ENCODE results near the gene SLC35D3. TPM values are rescaled to one million over a fixed set of nuclear protein-coding genes. Genes with fewer than 3 reads are reported as not detected.

The SLC35D3 gene
- total and polyA plus RNA-seq, 3 experiments from 2014 or later = not detected

DNA sequence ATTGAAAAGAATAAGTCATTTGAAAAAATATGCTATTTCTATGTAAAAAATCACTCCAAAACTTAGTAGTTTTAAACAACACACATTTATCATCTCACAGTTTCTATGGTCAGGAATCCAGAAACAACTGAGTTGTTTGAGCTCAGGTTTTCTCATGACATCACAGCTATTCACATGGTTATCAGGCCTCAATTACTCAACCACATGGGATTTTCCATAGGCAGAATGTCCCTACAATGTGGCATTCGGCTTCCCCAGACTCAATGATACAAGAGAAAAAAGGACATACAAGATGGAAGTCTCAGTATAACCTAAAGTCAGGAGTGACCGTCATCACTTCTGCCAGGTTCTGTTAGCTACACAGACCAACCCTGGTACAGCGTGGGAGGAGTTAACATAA is 3.4 kb upstream of the SLC35D3 start:
- Histone ChIP-seq H3K4me1 (ENCODE audit: insufficient read depth, low read length) (peaks cover 23% of the 10 kb centered on the region), H3K27ac (ENCODE audit: low read depth, low read length) (no peak overlapping the region), H3K27me3 (ENCODE audit: insufficient read depth, low read length, poor library complexity, severe bottlenecking) (peaks cover 17% of the 10 kb centered on the region), H3K4me3 (ENCODE audit: low read length) (no peak overlapping the region), H3K9me3 (ENCODE audit: low read length) (no peaks in the 10 kb centered on the region), H3K36me3 (ENCODE audit: insufficient read depth, low read length) (no peaks in the 10 kb centered on the region)
- Mint-ChIP-seq H3K27ac (no peak overlapping the region), H3K4me3 (no peak overlapping the region), H3K36me3 (peaks cover 12 to 21% (median 16%) of the 10 kb centered on the region in 3 donors), H3K27me3 (peaks cover 21 to 41% of the 10 kb centered on the region in 2 donors), H3K4me1 (peaks cover 17 to 31% (median 19%) of the 10 kb centered on the region in 3 donors), H3K9me3 (no peaks in the 10 kb centered on the region)
- ChIA-PET CTCF (no interaction called here), POLR2A (no interaction called here)
- no peak for DNase-seq

DNA sequence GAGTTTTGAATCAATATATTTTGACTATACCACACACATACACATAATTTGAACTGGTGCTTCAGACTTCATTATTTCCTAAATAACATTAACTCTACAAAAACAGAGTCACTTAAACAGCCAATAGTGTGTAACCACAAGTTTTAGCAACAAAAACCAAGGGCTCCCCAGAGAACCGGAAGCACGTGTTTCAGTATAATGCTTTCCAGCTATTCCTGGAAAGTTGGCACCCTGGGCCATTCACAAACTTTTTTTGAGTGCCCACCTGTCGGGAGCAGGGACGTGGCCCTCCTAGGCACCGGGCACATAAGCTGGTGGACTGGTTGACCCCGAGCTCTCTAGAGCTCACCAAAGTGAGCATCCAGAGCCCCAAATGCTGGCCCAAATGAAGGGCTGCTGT is 1.9 kb upstream of the SLC35D3 start:
- peak overlapping the region; percentile 66 to 94 (median 78) for H3K4me3 Mint-ChIP-seq
- H3K9me3 Mint-ChIP-seq = no peaks in the 10 kb centered on the region
- ChIA-PET CTCF (interaction anchor here (0.6 to 1.1 kb wide), 2 partner anchors 98 to 276 kb away, joined by 3 read pairs; partner anchors contain the start of gene PEX7), POLR2A (interaction anchor here (1.6 kb wide), 1 partner anchor 98 kb away, joined by 3 read pairs; the partner anchor contains the start of gene PEX7)
- H3K4me1 Mint-ChIP-seq = peaks cover 17 to 36% (median 25%) of the 10 kb centered on the region in 3 donors
- H3K27me3 Mint-ChIP-seq = peaks cover 31 to 54% of the 10 kb centered on the region in 2 donors
- H3K36me3 ChIP-seq (ENCODE audit: insufficient read depth, low read length) = no peaks in the 10 kb centered on the region
- H3K27ac Mint-ChIP-seq = no peak overlapping the region
- peaks cover 9 to 14% (median 11%) of the 10 kb centered on the region in 3 donors for H3K36me3 Mint-ChIP-seq
- peaks cover 23% of the 10 kb centered on the region for H3K4me1 ChIP-seq (ENCODE audit: insufficient read depth, low read length)
- H3K27ac ChIP-seq (ENCODE audit: low read depth, low read length) = no peak overlapping the region
- peaks cover 17% of the 10 kb centered on the region for H3K27me3 ChIP-seq (ENCODE audit: insufficient read depth, low read length, poor library complexity, severe bottlenecking)
- no peak overlapping the region for H3K4me3 ChIP-seq (ENCODE audit: low read length)
- DNase-seq = no peak
- no peaks in the 10 kb centered on the region for H3K9me3 ChIP-seq (ENCODE audit: low read length)

DNA sequence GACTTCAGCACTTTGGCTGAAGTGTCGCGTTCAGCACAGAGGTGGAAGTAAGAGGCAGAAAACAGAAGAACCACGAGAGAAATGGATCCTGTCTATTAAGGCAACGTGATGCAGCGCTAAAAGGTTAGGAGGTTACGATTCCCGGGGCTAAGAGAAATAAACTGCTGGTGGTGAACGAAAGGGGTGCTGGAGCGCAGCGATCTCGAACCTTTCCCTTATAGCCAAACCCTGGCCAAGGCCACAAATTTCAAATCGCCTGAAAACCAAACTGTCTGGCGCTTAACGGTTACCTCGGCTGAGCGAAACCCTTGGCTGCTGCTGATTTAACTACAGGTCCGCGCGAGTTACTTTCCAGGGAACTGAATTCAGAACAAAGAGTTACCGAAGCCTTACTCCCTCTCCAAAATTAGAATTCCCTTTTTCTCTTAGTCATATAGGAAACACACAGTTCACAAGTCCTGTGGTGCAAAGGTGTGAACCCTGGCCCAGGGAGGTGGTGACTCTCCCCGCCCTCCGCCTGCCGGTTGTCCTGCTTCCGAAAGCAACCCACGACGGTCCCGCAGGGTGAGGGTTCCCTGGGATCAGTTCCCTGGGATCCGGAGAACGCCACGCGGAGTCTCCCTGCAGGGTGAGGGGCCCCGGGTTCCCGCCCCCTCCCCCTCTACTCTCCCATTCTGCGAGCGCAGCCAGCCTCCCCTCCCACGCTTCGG is 1.3 kb upstream of the SLC35D3 start:
- Mint-ChIP-seq H3K4me3 (peak overlapping the region; percentile 66 to 94 (median 78)), H3K36me3 (peaks cover 5 to 8% (median 5%) of the 10 kb centered on the region in 3 donors), H3K27me3 (peaks cover 32 to 54% of the 10 kb centered on the region in 2 donors), H3K9me3 (no peaks in the 10 kb centered on the region), H3K4me1 (peaks cover 17 to 36% (median 25%) of the 10 kb centered on the region in 3 donors), H3K27ac (no peak overlapping the region)
- no peak for DNase-seq
- Histone ChIP-seq H3K36me3 (ENCODE audit: insufficient read depth, low read length) (no peaks in the 10 kb centered on the region), H3K9me3 (ENCODE audit: low read length) (no peaks in the 10 kb centered on the region), H3K4me3 (ENCODE audit: low read length) (peak overlapping the region; percentile 11), H3K4me1 (ENCODE audit: insufficient read depth, low read length) (peaks cover 23% of the 10 kb centered on the region), H3K27me3 (ENCODE audit: insufficient read depth, low read length, poor library complexity, severe bottlenecking) (peaks cover 17% of the 10 kb centered on the region), H3K27ac (ENCODE audit: low read depth, low read length) (no peak overlapping the region)
- ChIA-PET CTCF (interaction anchor here (0.6 to 1.0 kb wide), 2 partner anchors 8 to 276 kb away, joined by 3 read pairs; no protein-coding TSS in a partner anchor), POLR2A (interaction anchor here (0.5 to 1.6 kb wide), 2 partner anchors 17 to 98 kb away, joined by 3 to 5 read pairs; partner anchors contain the start of gene PEX7)

- peak overlapping the region; percentile 37 for H3K4me3 ChIP-seq (ENCODE audit: low read length)
- no peak for DNase-seq
Observed at GRCh38 chr6:136921381-136921935, 643 bp upstream of the SLC35D3 start.

GRCh38 chr6:136922685-136923006 is 545 bp downstream of the SLC35D3 start:
- DNase-seq = no peak
- Histone ChIP-seq H3K27ac (ENCODE audit: low read depth, low read length) (no peak overlapping the region), H3K27me3 (ENCODE audit: insufficient read depth, low read length, poor library complexity, severe bottlenecking) (peaks cover 17% of the 10 kb centered on the region), H3K36me3 (ENCODE audit: insufficient read depth, low read length) (no peaks in the 10 kb centered on the region), H3K9me3 (ENCODE audit: low read length) (no peaks in the 10 kb centered on the region), H3K4me1 (ENCODE audit: insufficient read depth, low read length) (peaks cover 23% of the 10 kb centered on the region), H3K4me3 (ENCODE audit: low read length) (no peak overlapping the region)
- peak overlapping the region in 2 of 8 donors; percentile 58 to 72 for H3K27ac Mint-ChIP-seq
- H3K36me3 Mint-ChIP-seq = no peaks in the 10 kb centered on the region
- POLR2A ChIA-PET = interaction anchor here (0.7 kb wide), 1 partner anchor 713 kb away, joined by 3 read pairs; no protein-coding TSS in a partner anchor
- peaks cover 17 to 36% (median 25%) of the 10 kb centered on the region in 3 donors for H3K4me1 Mint-ChIP-seq
- H3K4me3 Mint-ChIP-seq = peak overlapping the region; percentile 74 to 91 (median 78)
- no peaks in the 10 kb centered on the region for H3K9me3 Mint-ChIP-seq
- CTCF ChIA-PET = no interaction called here
- H3K27me3 Mint-ChIP-seq = peaks cover 39 to 61% of the 10 kb centered on the region in 2 donors

More at GRCh38 chr6:136921381-136921935, 643 bp upstream of the SLC35D3 start:
- H3K4me1 ChIP-seq (ENCODE audit: insufficient read depth, low read length) = peaks cover 23% of the 10 kb centered on the region
- Mint-ChIP-seq H3K27ac (no peak overlapping the region), H3K4me3 (peak overlapping the region; percentile 71 to 94 (median 78)), H3K27me3 (peaks cover 37 to 57% of the 10 kb centered on the region in 2 donors), H3K9me3 (no peaks in the 10 kb centered on the region), H3K4me1 (peaks cover 17 to 36% (median 25%) of the 10 kb centered on the region in 3 donors), H3K36me3 (peaks cover 3 to 6% (median 3%) of the 10 kb centered on the region in 3 donors)
- no peaks in the 10 kb centered on the region for H3K36me3 ChIP-seq (ENCODE audit: insufficient read depth, low read length)
- H3K27me3 ChIP-seq (ENCODE audit: insufficient read depth, low read length, poor library complexity, severe bottlenecking) = peaks cover 17% of the 10 kb centered on the region
- H3K9me3 ChIP-seq (ENCODE audit: low read length) = no peaks in the 10 kb centered on the region
- no peak overlapping the region for H3K27ac ChIP-seq (ENCODE audit: low read depth, low read length)
- ChIA-PET POLR2A (interaction anchor here (0.5 to 0.6 kb wide), 2 partner anchors 16 to 94 kb away, joined by 5 read pairs; no protein-coding TSS in a partner anchor), CTCF (interaction anchor here (1.0 kb wide), 1 partner anchor 9 kb away, joined by 3 read pairs; no protein-coding TSS in a partner anchor)

GRCh38 chr6:136923116-136923953 is 1.2 kb downstream of the SLC35D3 start:
- ChIA-PET CTCF (no interaction called here), POLR2A (interaction anchor here (0.7 kb wide), 1 partner anchor 713 kb away, joined by 3 read pairs; no protein-coding TSS in a partner anchor)
- no peaks in the 10 kb centered on the region for H3K36me3 ChIP-seq (ENCODE audit: insufficient read depth, low read length)
- Mint-ChIP-seq H3K27me3 (peaks cover 40 to 60% of the 10 kb centered on the region in 2 donors), H3K9me3 (no peaks in the 10 kb centered on the region), H3K4me1 (peaks cover 17 to 36% (median 25%) of the 10 kb centered on the region in 3 donors), H3K27ac (peak overlapping the region in 1 of 8 donors; percentile 53), H3K36me3 (no peaks in the 10 kb centered on the region), H3K4me3 (peak overlapping the region; percentile 36 to 75 (median 57))
- H3K4me1 ChIP-seq (ENCODE audit: insufficient read depth, low read length) = peaks cover 23% of the 10 kb centered on the region
- no peaks in the 10 kb centered on the region for H3K9me3 ChIP-seq (ENCODE audit: low read length)
- H3K4me3 ChIP-seq (ENCODE audit: low read length) = no peak overlapping the region
- H3K27ac ChIP-seq (ENCODE audit: low read depth, low read length) = no peak overlapping the region
- H3K27me3 ChIP-seq (ENCODE audit: insufficient read depth, low read length, poor library complexity, severe bottlenecking) = peaks cover 17% of the 10 kb centered on the region
- DNase-seq = no peak

DNA sequence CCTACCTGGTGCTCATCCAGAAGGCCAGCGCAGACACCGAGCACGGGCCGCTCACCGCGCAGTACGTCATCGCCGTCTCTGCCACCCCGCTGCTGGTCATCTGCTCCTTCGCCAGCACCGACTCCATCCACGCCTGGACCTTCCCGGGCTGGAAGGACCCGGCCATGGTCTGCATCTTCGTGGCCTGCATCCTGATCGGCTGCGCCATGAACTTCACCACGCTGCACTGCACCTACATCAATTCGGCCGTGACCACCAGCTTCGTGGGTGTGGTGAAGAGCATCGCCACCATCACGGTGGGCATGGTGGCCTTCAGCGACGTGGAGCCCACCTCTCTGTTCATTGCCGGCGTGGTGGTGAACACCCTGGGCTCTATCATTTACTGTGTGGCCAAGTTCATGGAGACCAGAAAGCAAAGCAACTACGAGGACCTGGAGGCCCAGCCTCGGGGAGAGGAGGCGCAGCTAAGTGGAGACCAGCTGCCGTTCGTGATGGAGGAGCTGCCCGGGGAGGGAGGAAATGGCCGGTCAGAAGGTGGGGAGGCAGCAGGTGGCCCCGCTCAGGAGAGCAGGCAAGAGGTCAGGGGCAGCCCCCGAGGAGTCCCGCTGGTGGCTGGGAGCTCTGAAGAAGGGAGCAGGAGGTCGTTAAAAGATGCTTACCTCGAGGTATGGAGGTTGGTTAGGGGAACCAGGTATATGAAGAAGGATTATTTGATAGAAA is 2.0 kb downstream of the SLC35D3 start:
- CTCF ChIA-PET = interaction anchor here (1.3 kb wide), 1 partner anchor 43 kb away, joined by 3 read pairs; no protein-coding TSS in a partner anchor
- no peaks in the 10 kb centered on the region for H3K9me3 ChIP-seq (ENCODE audit: low read length)
- no peak for DNase-seq
- peaks cover 40 to 57% of the 10 kb centered on the region in 2 donors for H3K27me3 Mint-ChIP-seq
- POLR2A ChIA-PET = no interaction called here
- H3K27me3 ChIP-seq (ENCODE audit: insufficient read depth, low read length, poor library complexity, severe bottlenecking) = peaks cover 13% of the 10 kb centered on the region
- H3K4me1 Mint-ChIP-seq = peaks cover 17 to 36% (median 25%) of the 10 kb centered on the region in 3 donors
- H3K27ac ChIP-seq (ENCODE audit: low read depth, low read length) = no peak overlapping the region
- no peaks in the 10 kb centered on the region for H3K36me3 Mint-ChIP-seq
- peak overlapping the region; percentile 44 to 75 (median 62) for H3K4me3 Mint-ChIP-seq
- no peak overlapping the region for H3K4me3 ChIP-seq (ENCODE audit: low read length)
- peak overlapping the region in 1 of 8 donors; percentile 53 for H3K27ac Mint-ChIP-seq
- no peaks in the 10 kb centered on the region for H3K36me3 ChIP-seq (ENCODE audit: insufficient read depth, low read length)
- no peaks in the 10 kb centered on the region for H3K9me3 Mint-ChIP-seq
- H3K4me1 ChIP-seq (ENCODE audit: insufficient read depth, low read length) = peaks cover 23% of the 10 kb centered on the region
